DND-41 (cell line): Measurements from ENCODE around the gene IGSF21.

Experiments used
- EZH2 ChIP-seq: IDR thresholded peaks from 3 replicates; pipeline ENCODE4 v1.6.1; 2012; ENCODE audit warnings: borderline replicate concordance, low read depth, mild to moderate bottlenecking, moderate library complexity, low read length, inconsistent platforms; ENCODE audit not compliant: severe bottlenecking
- TF ChIP-seq, protein P1 (sequence below): IDR thresholded peaks from 2 replicates; pipeline ENCODE4 v1.5.1; 2012; ENCODE audit warnings: borderline replicate concordance, low read length, moderate library complexity, mild to moderate bottlenecking; ENCODE audit not compliant: poor library complexity, severe bottlenecking; ENCODE audit errors: extremely low read depth

DNA sequence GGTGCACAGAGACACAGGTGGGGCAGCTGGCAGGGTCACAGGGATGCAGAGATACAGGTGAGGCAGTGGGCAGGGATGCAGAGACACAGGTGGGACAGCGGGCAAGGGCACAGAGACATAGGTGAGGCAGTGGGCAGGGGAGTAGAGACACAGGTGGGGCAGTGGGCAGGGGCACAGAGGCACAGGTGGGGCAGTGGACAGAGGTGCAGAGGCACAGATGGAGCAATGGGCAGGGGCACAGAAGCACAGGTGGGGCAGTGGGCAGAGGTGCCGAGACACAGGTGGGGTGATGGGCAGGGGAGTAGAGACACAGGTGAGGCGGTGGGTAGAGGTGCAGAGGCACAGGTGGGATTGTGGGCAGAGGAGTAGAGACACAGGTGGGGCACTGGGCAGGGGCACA lies 255.8 kb downstream of the IGSF21 start:
- TF ChIP-seq EZH2: no peak
- TF ChIP-seq, protein P1, sequence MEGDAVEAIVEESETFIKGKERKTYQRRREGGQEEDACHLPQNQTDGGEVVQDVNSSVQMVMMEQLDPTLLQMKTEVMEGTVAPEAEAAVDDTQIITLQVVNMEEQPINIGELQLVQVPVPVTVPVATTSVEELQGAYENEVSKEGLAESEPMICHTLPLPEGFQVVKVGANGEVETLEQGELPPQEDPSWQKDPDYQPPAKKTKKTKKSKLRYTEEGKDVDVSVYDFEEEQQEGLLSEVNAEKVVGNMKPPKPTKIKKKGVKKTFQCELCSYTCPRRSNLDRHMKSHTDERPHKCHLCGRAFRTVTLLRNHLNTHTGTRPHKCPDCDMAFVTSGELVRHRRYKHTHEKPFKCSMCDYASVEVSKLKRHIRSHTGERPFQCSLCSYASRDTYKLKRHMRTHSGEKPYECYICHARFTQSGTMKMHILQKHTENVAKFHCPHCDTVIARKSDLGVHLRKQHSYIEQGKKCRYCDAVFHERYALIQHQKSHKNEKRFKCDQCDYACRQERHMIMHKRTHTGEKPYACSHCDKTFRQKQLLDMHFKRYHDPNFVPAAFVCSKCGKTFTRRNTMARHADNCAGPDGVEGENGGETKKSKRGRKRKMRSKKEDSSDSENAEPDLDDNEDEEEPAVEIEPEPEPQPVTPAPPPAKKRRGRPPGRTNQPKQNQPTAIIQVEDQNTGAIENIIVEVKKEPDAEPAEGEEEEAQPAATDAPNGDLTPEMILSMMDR: no peak
